Measurements from ENCODE around the gene LINGO1.

DNA sequence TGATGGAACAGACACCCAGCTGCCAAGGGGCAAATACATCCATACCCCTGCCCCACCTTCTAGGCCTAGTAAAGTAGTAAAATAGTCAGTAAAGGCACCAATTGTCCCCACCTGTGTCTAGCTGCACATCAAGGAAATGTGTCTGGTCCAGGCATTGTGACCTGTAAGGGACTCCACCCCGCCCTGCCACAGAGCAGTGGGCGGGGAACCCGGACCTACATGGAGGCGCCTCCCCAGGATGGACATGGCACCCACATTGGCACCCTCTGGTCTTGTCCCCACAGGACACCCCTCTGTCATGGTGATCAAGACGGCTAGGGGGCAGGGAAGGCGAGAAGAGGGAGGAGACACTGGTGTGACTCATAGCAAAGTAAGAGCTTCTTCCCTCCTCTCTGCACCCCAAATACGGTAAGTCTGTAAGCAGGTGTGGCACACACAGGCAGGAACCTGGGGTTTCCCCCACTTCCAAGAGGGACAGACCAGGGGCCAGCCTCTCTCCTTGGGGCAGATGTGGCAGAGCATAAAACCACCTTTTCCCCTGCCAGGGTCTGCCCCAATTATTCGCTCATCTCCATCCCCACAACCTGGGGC lies 13.5 kb upstream of the LINGO1 start:
- TF ChIP-seq POU2F2 (IDR thresholded peaks at IDR 0.05; ENCODE audit: low read depth, low read length) (no peak), POLR2A (IDR thresholded peaks at IDR 0.05; ENCODE audit: low read depth, low read length) (no peak), SPI1 (IDR thresholded peaks at IDR 0.05; ENCODE audit: low read depth, low read length) (no peak), TAF1 (IDR thresholded peaks at IDR 0.05; ENCODE audit: low read depth, low read length) (no peak), POLR2AphosphoS5 (IDR thresholded peaks at IDR 0.05; ENCODE audit: low read depth, low read length) (no peak), PAX5 (IDR thresholded peaks at IDR 0.05; ENCODE audit: insufficient read depth, low read length, severe bottlenecking) (no peak)
